GM12878 (cell line): Measurements from ENCODE around the gene PPP1R7. TPM values are rescaled to one million over a fixed set of nuclear protein-coding genes. Genes with fewer than 3 reads are reported as not detected.

Source experiments
- ATAC-seq: fragments of 200-7000 bp; cut with Tn5 transposase; 3 replicates; pipeline ENCODE4 v1.9.1; 2020; ENCODE audit warnings: mild to moderate bottlenecking, moderate library complexity
- BruUV-seq: library from RNA; stranded (reverse); fragments of 400-500 nt; replicated peaks from 2 replicates; lab custom pipeline; 2021; lab: Mats Ljungman, UMichigan
- CTCF ChIA-PET: fragments of 300-600 bp; sonication (Branson Sonifier 250); formaldehyde crosslinking; extraction: SDS; loops from one replicate; lab custom pipeline; 2021; ENCODE audit warnings: inconsistent platforms; lab: Yijun Ruan, JAX
- POLR2A ChIA-PET: fragments of 350-600 bp; formaldehyde crosslinking; extraction: SDS; loops from one replicate; lab custom pipeline; 2021; ENCODE audit warnings: inconsistent platforms; lab: Charles Lee
- RAD21 ChIA-PET: fragments of 300-600 bp; sonication (Branson Sonifier 250); formaldehyde crosslinking; loops from one replicate; lab custom pipeline; 2023; ENCODE audit warnings: antibody characterized with exemption; ENCODE audit not compliant: unreplicated experiment; lab: Charles Lee
- SMC1A ChIA-PET: fragments of 300-600 bp; sonication (Branson Sonifier 250); formaldehyde crosslinking; loops from one replicate; lab custom pipeline; 2023; ENCODE audit not compliant: unreplicated experiment, uncharacterized antibody; lab: Charles Lee
- DNase-seq: peaks from one replicate; pipeline ENCODE4 v3.0.0-alpha.2; 2011; ENCODE audit warnings: low read depth, low spot score
- FAIRE-seq: peaks from 3 replicates; lab custom pipeline; 2011; peaks lifted over from hg19 to GRCh38; lab: Jason Lieb, UNC
- H2AFZ ChIP-seq: 2 replicates; pipeline ENCODE4 v1.6.0; 2011; ENCODE audit warnings: low read depth, low read length, control low read depth; ENCODE audit not compliant: control insufficient read depth
- H3K27ac ChIP-seq: 2 replicates; pipeline ENCODE4 v1.5.1; 2011; ENCODE audit warnings: control low read depth; ENCODE audit not compliant: control insufficient read depth, insufficient read depth
- H3K27me3 ChIP-seq, 2 experiments: replicated peaks in 1 of 2; 2 replicates each; pipeline versions ENCODE4 v1.6.0 to v1.6.1; 2011; ENCODE audit warnings: low read length in 1 of 2; ENCODE audit not compliant: control insufficient read depth in 2 of 2, insufficient read depth in 2 of 2
- H3K36me3 ChIP-seq, 2 experiments: 2 replicates each; pipeline ENCODE4 v1.5.1; 2011; ENCODE audit warnings: low read length in 1 of 2; ENCODE audit not compliant: control insufficient read depth in 2 of 2, insufficient read depth in 2 of 2
- H3K4me1 ChIP-seq: 2 replicates; pipeline ENCODE4 v1.6.1; 2011; ENCODE audit warnings: mild to moderate bottlenecking, low read length, moderate library complexity, mixed read lengths; ENCODE audit not compliant: control insufficient read depth, insufficient read depth
- H3K4me2 ChIP-seq: 2 replicates; pipeline ENCODE4 v1.6.0; 2011; ENCODE audit warnings: control low read depth; ENCODE audit not compliant: control insufficient read depth, insufficient read depth
- H3K4me3 ChIP-seq: fragments of 200-600 bp; sonication (generic); 2 replicates; pipeline ENCODE4 v1.5.1; 2016
- H3K79me2 ChIP-seq: 2 replicates; pipeline ENCODE4 v1.6.0; 2011; ENCODE audit warnings: low read length; ENCODE audit not compliant: control insufficient read depth, insufficient read depth
- H3K9ac ChIP-seq: 2 replicates; pipeline ENCODE4 v1.8.0; 2011; ENCODE audit warnings: low read length, control low read depth, mixed read lengths; ENCODE audit not compliant: control insufficient read depth, insufficient read depth
- H3K9me3 ChIP-seq: replicated peaks from 3 replicates; pipeline ENCODE4 v1.5.1; 2011; ENCODE audit warnings: mild to moderate bottlenecking, low read length; ENCODE audit not compliant: control insufficient read depth, insufficient read depth
- H4K20me1 ChIP-seq: 2 replicates; pipeline ENCODE4 v1.6.0; 2011; ENCODE audit not compliant: control insufficient read depth, insufficient read depth
- ATF3 ChIP-seq: IDR thresholded peaks from 2 replicates; pipeline ENCODE4 v1.6.1; 2011; ENCODE audit warnings: low read depth, mild to moderate bottlenecking, low read length, moderate library complexity, borderline replicate concordance; ENCODE audit errors: extremely low read depth
- CEBPZ ChIP-seq: fragments of 150-350 bp; IDR thresholded peaks from 2 replicates; pipeline ENCODE4 v1.6.1; 2016; ENCODE audit warnings: low read depth, low read length
- HCFC1 ChIP-seq: fragments of 150-350 bp; IDR thresholded peaks from 2 replicates; pipeline ENCODE4 v1.6.1; 2014; ENCODE audit warnings: low read length
- IRF5 ChIP-seq: fragments of 450-650 bp; IDR thresholded peaks from 2 replicates; pipeline ENCODE4 v1.6.1; 2017; ENCODE audit warnings: borderline replicate concordance
- PBX3 ChIP-seq: IDR thresholded peaks from 2 replicates; pipeline ENCODE4 v1.6.1; 2011; ENCODE audit warnings: mild to moderate bottlenecking, low read depth, low read length, moderate library complexity; ENCODE audit not compliant: insufficient replicate concordance
- RCOR1 ChIP-seq: conservative IDR thresholded peaks from 2 replicates; pipeline ENCODE4 v1.6.1; 2012; ENCODE audit warnings: low read depth, low read length, improper control_type of control experiment
- RFX5 ChIP-seq: IDR thresholded peaks from 2 replicates; pipeline ENCODE4 v1.6.1; 2011; ENCODE audit warnings: low read depth, low read length, improper control_type of control experiment
- SP1 ChIP-seq: IDR thresholded peaks from one replicate; pipeline ENCODE4 v1.6.1; 2011; ENCODE audit warnings: low read depth, low read length
- SPI1 ChIP-seq: IDR thresholded peaks from 2 replicates; pipeline ENCODE4 v1.6.1; 2011; ENCODE audit warnings: low read depth, mild to moderate bottlenecking, low read length, moderate library complexity, borderline replicate concordance; ENCODE audit not compliant: insufficient read depth
- ZBED1 ChIP-seq: IDR thresholded peaks from 2 replicates; pipeline ENCODE4 v1.6.1; 2016; ENCODE audit warnings: borderline replicate concordance
- ZNF592 ChIP-seq: fragments of 450-650 bp; IDR thresholded peaks from 2 replicates; pipeline ENCODE4 v1.6.1; 2017; ENCODE audit warnings: mild to moderate bottlenecking, moderate library complexity
- WGBS: methylation state at CpG from one replicate; pipeline ENCODE4 v1.1.6; 2016; ENCODE audit warnings: low lambda C conversion rate; ENCODE audit not compliant: insufficient replicate concordance, insufficient coverage; ENCODE audit errors: missing lambda C conversion rate; 5-methylcytosine and 5-hydroxymethylcytosine counted together
- in situ Hi-C: fragments of 300-500 bp; cut with MboI; formaldehyde crosslinking; loops from 9 replicates; pipeline ENCODE4 v1.14.3; 2018; ENCODE audit warnings: mixed read lengths
- intact Hi-C: fragments of 100-400 bp; cut with micrococcal nuclease; formaldehyde crosslinking; loops from one replicate; pipeline ENCODE4 v1.14.2; 2022; ENCODE audit not compliant: unreplicated experiment
- polyA plus RNA-seq, 11 experiments: library from polyadenylated mRNA; depleted of rRNA in 4 of 11; unstranded in 6 of 11; stranded (reverse) in 5 of 11; fragments of >200 nt; fragmentation: Nextera tagmentation in 4 of 11; fragmentation: Illumina TruSeq in 1 of 11; extraction: Ambion mirVana in 4 of 11; extraction: Trizol in 1 of 11; gene quantifications; 1 replicate in 1 of 11; 2 replicates in 10 of 11; pipeline versions ENCODE4 v1.2.1 to v1.2.3, GENCODE V29; 2011 to 2016; ENCODE audit warnings: inconsistent platforms in 2 of 11, missing spikeins in 2 of 11, low read depth in 1 of 11
- total RNA-seq, 4 experiments: library from RNA; depleted of rRNA in 3 of 4; stranded (reverse); fragments of >200 nt in 3 of 4; fragmentation: Illumina TruSeq in 1 of 4; extraction: Trizol in 1 of 4; gene quantifications; 2 replicates each; pipeline versions ENCODE4 v1.2.1 to v1.2.3, GENCODE V29; 2013 to 2021

PPP1R7 gene
- total and polyA plus RNA-seq, 10 of the 15 experiments (the other 5 are each of a cell fraction or from before 2014, with no cell fraction given), result 78.5 to 174 (median 93.7) TPM

GRCh38 chr2:241180495-241180894 lies 30.2 kb downstream of the PPP1R7 start:
- SMC1A ChIA-PET, result no interaction called here
- ATAC-seq, result no peak

More at GRCh38 chr2:241180495-241180894, 30.2 kb downstream of the PPP1R7 start:
- in situ Hi-C loops, result no loop called here
- intact Hi-C loops, result no loop called here
- Histone ChIP-seq H3K9me3 (no peaks in the 10 kb centered on the region), H3K36me3 (peaks cover 1 to 2% of the 10 kb centered on the region in 2 experiments; a peak in 2 of 4 replicates), H3K4me2 (no peak overlapping the region), H3K27ac (no peak overlapping the region), H4K20me1 (no peaks in the 10 kb centered on the region), H3K9ac (no peak overlapping the region), H3K4me3 (no peak overlapping the region), H3K27me3 (no peaks in the 10 kb centered on the region), H3K4me1 (no peaks in the 10 kb centered on the region), H3K79me2 (no peaks in the 10 kb centered on the region), H2AFZ (no peak overlapping the region)
- BruUV-seq, result no TSS peak
- POLR2A ChIA-PET, result interaction anchor here (0.6 to 0.7 kb wide), 2 partner anchors 137 to 358 kb away, joined by 4 to 5 read pairs; no protein-coding TSS in a partner anchor
- WGBS, result 97% methylated on average over 12 of the region's 12 CpGs
- no peak for TF ChIP-seq ZBED1
- TF ChIP-seq HCFC1, result no peak
- no peak for TF ChIP-seq ZNF592
- no peak for TF ChIP-seq CEBPZ
- TF ChIP-seq IRF5, result no peak
- TF ChIP-seq ATF3, result no peak
- no peak for TF ChIP-seq SP1
- no peak for TF ChIP-seq PBX3
- TF ChIP-seq RFX5, result no peak
- no peak for TF ChIP-seq RCOR1
- no peak for TF ChIP-seq SPI1
- RAD21 ChIA-PET, result no interaction called here
- CTCF ChIA-PET, result interaction anchor here (1.3 kb wide), 1 partner anchor 102 kb away, joined by 4 read pairs; no protein-coding TSS in a partner anchor
- FAIRE-seq (no peak), DNase-seq (no peak)
